ENCODE results near the gene SUMO4. TPM values are rescaled to one million over a fixed set of nuclear protein-coding genes. Genes with fewer than 3 reads are reported as not detected.

Gene SUMO4
- total RNA-seq, 1 experiment from 2014 or later: 1.8 TPM

GRCh38 chr6:149421132-149421531, 21.1 kb downstream of the SUMO4 start:
- H3K4me2 ChIP-seq: no peak overlapping the region
- CTCF ChIA-PET: no interaction called here
- H3K27ac ChIP-seq: no peak overlapping the region
- H3K79me2 ChIP-seq (ENCODE audit: low read depth): no peaks in the 10 kb centered on the region
- H3F3A ChIP-seq (ENCODE audit: insufficient read depth, low read depth): no peaks in the 10 kb centered on the region
- no peaks in the 10 kb centered on the region for H3K4me1 ChIP-seq (replicated peaks; ENCODE audit: insufficient read depth)
- no peaks in the 10 kb centered on the region for H3K36me3 ChIP-seq (ENCODE audit: low read depth)
- H3K27me3 ChIP-seq (ENCODE audit: insufficient read depth, low read depth): no peaks in the 10 kb centered on the region
- POLR2A ChIA-PET (ENCODE audit: unreplicated experiment): interaction anchor here (0.6 kb wide), 1 partner anchor 737 kb away, joined by 3 read pairs; no protein-coding TSS in a partner anchor
- no peak overlapping the region for H3K4me3 ChIP-seq
- H3K9me3 ChIP-seq (ENCODE audit: insufficient read depth, low read depth): no peaks in the 10 kb centered on the region
- no TSS peak for BruUV-seq (replicated peaks)
- no peaks in the 10 kb centered on the region for H4K20me1 ChIP-seq (ENCODE audit: insufficient read depth)
- no peak overlapping the region for H2AFZ ChIP-seq
- H3K9me2 ChIP-seq (ENCODE audit: insufficient read depth): no peaks in the 10 kb centered on the region
- TF ChIP-seq CTCF (conservative IDR thresholded peaks at IDR 0.05) (no peak), EZH2 (IDR thresholded peaks at IDR 0.05; ENCODE audit: low read depth) (no peak)
- no peak for DNase-seq
- intact Hi-C loops (cut with micrococcal nuclease; ENCODE audit: unreplicated experiment): no loop called here

- no TSS peak for BruUV-seq (replicated peaks)
- no peaks in the 10 kb centered on the region for H3K79me2 ChIP-seq (ENCODE audit: low read depth)
- H4K20me1 ChIP-seq (ENCODE audit: insufficient read depth): no peaks in the 10 kb centered on the region
- no peak for DNase-seq
- intact Hi-C loops (cut with micrococcal nuclease; ENCODE audit: unreplicated experiment): no loop called here
- H2AFZ ChIP-seq: no peak overlapping the region
- no peaks in the 10 kb centered on the region for H3K9me3 ChIP-seq (ENCODE audit: insufficient read depth, low read depth)
- no peak overlapping the region for H3K4me2 ChIP-seq
- no peak overlapping the region for H3K27ac ChIP-seq
- H3K4me1 ChIP-seq (replicated peaks; ENCODE audit: insufficient read depth): no peaks in the 10 kb centered on the region
- no peak for TF ChIP-seq EZH2 (IDR thresholded peaks at IDR 0.05; ENCODE audit: low read depth)
- TF ChIP-seq CTCF (conservative IDR thresholded peaks at IDR 0.05): no peak
- no peaks in the 10 kb centered on the region for H3F3A ChIP-seq (ENCODE audit: insufficient read depth, low read depth)
- no peaks in the 10 kb centered on the region for H3K9me2 ChIP-seq (ENCODE audit: insufficient read depth)
- H3K36me3 ChIP-seq (ENCODE audit: low read depth): no peaks in the 10 kb centered on the region
- ChIA-PET CTCF (no interaction called here), POLR2A (ENCODE audit: unreplicated experiment) (no interaction called here)
- H3K4me3 ChIP-seq: no peak overlapping the region
- no peaks in the 10 kb centered on the region for H3K27me3 ChIP-seq (ENCODE audit: insufficient read depth, low read depth)
These were observed 22.5 kb downstream of the SUMO4 start for GRCh38 chr6:149422581-149422980.

- DNase-seq: no peak
- BruUV-seq (replicated peaks): no TSS peak
- no peak overlapping the region for H3K4me3 ChIP-seq
- H4K20me1 ChIP-seq (ENCODE audit: insufficient read depth): no peaks in the 10 kb centered on the region
- no peaks in the 10 kb centered on the region for H3K36me3 ChIP-seq (ENCODE audit: low read depth)
- no peaks in the 10 kb centered on the region for H3K9me3 ChIP-seq (ENCODE audit: insufficient read depth, low read depth)
- TF ChIP-seq EZH2 (IDR thresholded peaks at IDR 0.05; ENCODE audit: low read depth): no peak
- TF ChIP-seq CTCF (conservative IDR thresholded peaks at IDR 0.05): no peak
- no peak overlapping the region for H3K27ac ChIP-seq
- CTCF ChIA-PET: no interaction called here
- H3K9me2 ChIP-seq (ENCODE audit: insufficient read depth): no peaks in the 10 kb centered on the region
- intact Hi-C loops (cut with micrococcal nuclease; ENCODE audit: unreplicated experiment): no loop called here
- no peaks in the 10 kb centered on the region for H3K4me1 ChIP-seq (replicated peaks; ENCODE audit: insufficient read depth)
- H3F3A ChIP-seq (ENCODE audit: insufficient read depth, low read depth): no peaks in the 10 kb centered on the region
- no peaks in the 10 kb centered on the region for H3K27me3 ChIP-seq (ENCODE audit: insufficient read depth, low read depth)
- no peak overlapping the region for H2AFZ ChIP-seq
- H3K79me2 ChIP-seq (ENCODE audit: low read depth): no peaks in the 10 kb centered on the region
- H3K4me2 ChIP-seq: no peak overlapping the region
- POLR2A ChIA-PET (ENCODE audit: unreplicated experiment): no interaction called here
These were observed 23.9 kb downstream of the SUMO4 start for GRCh38 chr6:149423964-149424440.

All from PC-9 (cell line).